Measurements from ENCODE around the gene PLCD1.

Gene PLCD1

GRCh38 chr3:37968813-37969595 lies 60.4 kb downstream of the PLCD1 start:
- H3K9ac ChIP-seq (ENCODE audit: low read length): no peak overlapping the region
- no peak overlapping the region for H3K4me3 ChIP-seq (ENCODE audit: low read length)
- peaks cover under 1% of the 10 kb centered on the region for H3K36me3 ChIP-seq (ENCODE audit: control insufficient read depth, insufficient read depth, low read length)
- no peak overlapping the region for H3K27ac ChIP-seq (ENCODE audit: low read depth, low read length)
- H3K4me1 ChIP-seq (ENCODE audit: control insufficient read depth, insufficient read depth, low read length): no peaks in the 10 kb centered on the region
- no peaks in the 10 kb centered on the region for H3K27me3 ChIP-seq (ENCODE audit: control insufficient read depth, insufficient read depth, low read length)

DNA sequence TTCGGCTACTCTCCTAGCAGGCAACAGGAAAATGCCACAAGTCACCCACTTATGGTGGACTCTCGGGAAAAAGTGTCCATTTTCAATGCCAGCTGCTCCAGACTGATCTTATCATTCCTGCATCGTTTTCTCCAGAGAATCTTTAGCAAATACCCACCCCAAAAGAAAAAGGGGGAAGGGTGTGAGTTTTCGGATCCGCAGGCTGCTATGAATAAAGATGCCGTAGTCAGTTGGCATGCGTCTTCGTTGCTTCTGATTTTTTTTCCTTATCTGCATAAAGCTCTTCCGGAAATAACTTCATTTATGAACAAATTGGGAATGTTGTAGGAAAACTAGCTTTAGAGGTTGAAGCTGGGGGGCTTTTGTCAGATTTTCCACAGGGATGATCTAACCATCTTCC lies 61.2 kb downstream of the PLCD1 start:
- Histone ChIP-seq H3K27me3 (ENCODE audit: control insufficient read depth, insufficient read depth, low read length) (no peaks in the 10 kb centered on the region), H3K4me3 (ENCODE audit: low read length) (no peak overlapping the region), H3K36me3 (ENCODE audit: control insufficient read depth, insufficient read depth, low read length) (no peaks in the 10 kb centered on the region), H3K4me1 (ENCODE audit: control insufficient read depth, insufficient read depth, low read length) (no peaks in the 10 kb centered on the region), H3K9ac (ENCODE audit: low read length) (no peak overlapping the region), H3K27ac (ENCODE audit: low read depth, low read length) (no peak overlapping the region)

GRCh38 chr3:37967260-37967881 lies 62.1 kb downstream of the PLCD1 start:
- Histone ChIP-seq H3K27ac (ENCODE audit: low read depth, low read length) (no peak overlapping the region), H3K4me3 (ENCODE audit: low read length) (no peak overlapping the region), H3K4me1 (ENCODE audit: control insufficient read depth, insufficient read depth, low read length) (no peaks in the 10 kb centered on the region), H3K36me3 (ENCODE audit: control insufficient read depth, insufficient read depth, low read length) (no peaks in the 10 kb centered on the region), H3K27me3 (ENCODE audit: control insufficient read depth, insufficient read depth, low read length) (no peaks in the 10 kb centered on the region), H3K9ac (ENCODE audit: low read length) (no peak overlapping the region)

- Histone ChIP-seq H3K36me3 (ENCODE audit: control insufficient read depth, insufficient read depth, low read length) (no peaks in the 10 kb centered on the region), H3K4me1 (ENCODE audit: control insufficient read depth, insufficient read depth, low read length) (no peaks in the 10 kb centered on the region), H3K27me3 (ENCODE audit: control insufficient read depth, insufficient read depth, low read length) (no peaks in the 10 kb centered on the region), H3K4me3 (ENCODE audit: low read length) (no peak overlapping the region), H3K9ac (ENCODE audit: low read length) (no peak overlapping the region), H3K27ac (ENCODE audit: low read depth, low read length) (no peak overlapping the region)
These were observed 64.7 kb downstream of the PLCD1 start for GRCh38 chr3:37964716-37965115.

- no peaks in the 10 kb centered on the region for H3K36me3 ChIP-seq (ENCODE audit: control insufficient read depth, insufficient read depth, low read length)
- H3K9ac ChIP-seq (ENCODE audit: low read length): no peak overlapping the region
- H3K27me3 ChIP-seq (ENCODE audit: control insufficient read depth, insufficient read depth, low read length): no peaks in the 10 kb centered on the region
- H3K27ac ChIP-seq (ENCODE audit: low read depth, low read length): no peak overlapping the region
- no peaks in the 10 kb centered on the region for H3K4me1 ChIP-seq (ENCODE audit: control insufficient read depth, insufficient read depth, low read length)
- H3K4me3 ChIP-seq (ENCODE audit: low read length): no peak overlapping the region
These were observed 65.3 kb downstream of the PLCD1 start for GRCh38 chr3:37964146-37964545.

DNA sequence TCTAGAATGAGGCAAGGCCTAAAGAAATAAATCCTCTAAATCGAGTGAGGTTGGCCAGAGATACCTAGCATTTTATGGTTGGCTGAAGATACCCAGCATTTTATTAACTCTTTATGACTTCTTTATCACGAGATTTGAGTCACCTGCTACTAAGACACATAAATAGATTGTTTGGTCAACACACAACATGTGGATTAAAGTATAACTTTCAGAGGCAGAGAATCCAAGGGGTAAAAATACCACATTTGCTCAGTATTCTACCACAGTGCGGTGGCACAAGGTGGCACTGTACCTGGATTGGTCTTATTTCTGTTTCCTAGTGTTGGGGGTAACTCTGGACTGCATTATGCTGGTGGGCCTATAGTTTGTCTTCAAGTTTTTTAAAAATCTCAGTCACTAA lies 65.8 kb downstream of the PLCD1 start:
- H3K27me3 ChIP-seq (ENCODE audit: control insufficient read depth, insufficient read depth, low read length): no peaks in the 10 kb centered on the region
- H3K4me1 ChIP-seq (ENCODE audit: control insufficient read depth, insufficient read depth, low read length): no peaks in the 10 kb centered on the region
- H3K9ac ChIP-seq (ENCODE audit: low read length): no peak overlapping the region
- no peak overlapping the region for H3K4me3 ChIP-seq (ENCODE audit: low read length)
- no peaks in the 10 kb centered on the region for H3K36me3 ChIP-seq (ENCODE audit: control insufficient read depth, insufficient read depth, low read length)
- no peak overlapping the region for H3K27ac ChIP-seq (ENCODE audit: low read depth, low read length)

GRCh38 chr3:37963016-37963415 lies 66.4 kb downstream of the PLCD1 start:
- Histone ChIP-seq H3K9ac (ENCODE audit: low read length) (no peak overlapping the region), H3K4me1 (ENCODE audit: control insufficient read depth, insufficient read depth, low read length) (no peaks in the 10 kb centered on the region), H3K27me3 (ENCODE audit: control insufficient read depth, insufficient read depth, low read length) (no peaks in the 10 kb centered on the region), H3K27ac (ENCODE audit: low read depth, low read length) (peak overlapping the region; percentile 10), H3K4me3 (ENCODE audit: low read length) (no peak overlapping the region), H3K36me3 (ENCODE audit: control insufficient read depth, insufficient read depth, low read length) (no peaks in the 10 kb centered on the region)

DNA sequence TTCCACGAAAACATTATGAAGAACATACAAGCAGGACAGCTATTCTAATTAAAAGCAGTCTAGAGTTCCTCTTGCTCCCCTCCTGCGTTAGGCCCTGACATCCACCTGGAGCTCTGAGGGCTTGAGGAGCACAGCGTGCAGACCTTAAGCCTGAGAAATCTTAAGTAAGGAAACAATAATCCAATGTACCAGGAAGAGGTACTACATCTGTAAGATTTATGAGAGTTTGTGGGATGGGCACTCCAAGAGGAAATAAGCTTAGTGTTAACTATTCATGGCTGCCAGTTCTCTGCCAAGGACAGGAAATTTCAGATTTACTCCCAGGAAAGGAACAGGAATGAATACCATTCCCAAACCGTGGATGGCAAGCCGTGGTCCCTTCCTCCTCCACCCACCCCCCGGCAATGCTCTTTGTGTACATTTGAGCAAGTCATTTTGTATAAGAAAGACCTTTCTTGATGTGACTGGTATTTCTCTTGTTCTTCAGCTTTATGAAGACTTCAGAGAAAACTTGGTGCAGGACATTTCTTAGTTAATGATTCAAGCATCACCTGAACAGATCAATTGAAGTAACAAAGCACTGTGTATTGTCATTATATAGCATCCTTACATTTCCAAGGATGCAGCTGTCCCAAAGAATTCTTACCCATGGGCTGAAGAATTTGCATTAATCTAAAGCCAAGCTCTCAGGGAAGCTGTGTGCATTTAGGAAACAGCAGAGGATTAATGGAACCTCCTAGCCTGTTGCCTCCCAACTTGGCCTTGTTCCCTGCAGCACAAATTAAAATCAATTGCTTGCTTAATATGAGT lies 67.6 kb downstream of the PLCD1 start:
- H3K36me3 ChIP-seq (ENCODE audit: control insufficient read depth, insufficient read depth, low read length): no peaks in the 10 kb centered on the region
- H3K27ac ChIP-seq (ENCODE audit: low read depth, low read length): no peak overlapping the region
- H3K4me1 ChIP-seq (ENCODE audit: control insufficient read depth, insufficient read depth, low read length): peaks cover 5% of the 10 kb centered on the region
- H3K27me3 ChIP-seq (ENCODE audit: control insufficient read depth, insufficient read depth, low read length): no peaks in the 10 kb centered on the region
- H3K4me3 ChIP-seq (ENCODE audit: low read length): no peak overlapping the region
- no peak overlapping the region for H3K9ac ChIP-seq (ENCODE audit: low read length)

- peak overlapping the region; percentile 65 for H3K27ac ChIP-seq (ENCODE audit: low read depth, low read length)
These were observed 71.9 kb downstream of the PLCD1 start for GRCh38 chr3:37957539-37957936.

More at GRCh38 chr3:37957539-37957936, 71.9 kb downstream of the PLCD1 start:
- Histone ChIP-seq H3K4me1 (ENCODE audit: control insufficient read depth, insufficient read depth, low read length) (peaks cover 16% of the 10 kb centered on the region), H3K27me3 (ENCODE audit: control insufficient read depth, insufficient read depth, low read length) (no peaks in the 10 kb centered on the region), H3K36me3 (ENCODE audit: control insufficient read depth, insufficient read depth, low read length) (no peaks in the 10 kb centered on the region), H3K4me3 (ENCODE audit: low read length) (no peak overlapping the region), H3K9ac (ENCODE audit: low read length) (no peak overlapping the region)

All from rectal smooth muscle tissue (tissue), 1 donor.